HepG2 (cell line): ENCODE data around the gene UACA. TPM values are rescaled to one million over a fixed set of nuclear protein-coding genes. Genes with fewer than 3 reads are reported as not detected.

Experiments used
- AKAP8 ChIP-seq: sonication (generic); formaldehyde crosslinking; IDR thresholded peaks from 2 replicates; pipeline ENCODE4 v1.5.1; 2020; ENCODE audit warnings: mild to moderate bottlenecking, missing genetic modification reagents
- ATRX ChIP-seq: sonication (generic); formaldehyde crosslinking; IDR thresholded peaks from 2 replicates; pipeline ENCODE4 v1.4.0; 2020; ENCODE audit warnings: missing genetic modification reagents, borderline replicate concordance
- GLMP ChIP-seq: sonication (generic); formaldehyde crosslinking; IDR thresholded peaks from 2 replicates; pipeline ENCODE4 v1.9.0; 2021; ENCODE audit warnings: missing genetic modification reagents, mild to moderate bottlenecking, borderline replicate concordance
- KDM2A ChIP-seq: sonication (generic); formaldehyde crosslinking; IDR thresholded peaks from 2 replicates; pipeline ENCODE4 v1.4.0; 2020; ENCODE audit warnings: low read depth, missing genetic modification reagents, borderline replicate concordance
- KLF15 ChIP-seq: sonication (generic); formaldehyde crosslinking; IDR thresholded peaks from 2 replicates; pipeline ENCODE4 v1.8.1; 2023; ENCODE audit warnings: borderline replicate concordance, mild to moderate bottlenecking, inconsistent platforms, missing genetic modification reagents, mixed read lengths
- LRRFIP1 ChIP-seq: sonication (generic); formaldehyde crosslinking; conservative IDR thresholded peaks from 2 replicates; pipeline ENCODE4 v1.4.0; 2020; ENCODE audit warnings: missing genetic modification reagents
- MLX ChIP-seq: IDR thresholded peaks from 2 replicates; pipeline ENCODE4 v1.6.1; 2016
- MTA3 ChIP-seq: sonication (generic); formaldehyde crosslinking; IDR thresholded peaks from 2 replicates; pipeline ENCODE4 v1.4.0; 2020; ENCODE audit warnings: missing genetic modification reagents
- RBFOX2 ChIP-seq: fragments of 200-400 bp; formaldehyde crosslinking; IDR thresholded peaks from 2 replicates; pipeline ENCODE4 v1.6.1; 2017; ENCODE audit warnings: low read depth, mild to moderate bottlenecking, low read length
- SMARCC2 ChIP-seq: fragments of 450-650 bp; IDR thresholded peaks from 2 replicates; pipeline ENCODE4 v1.6.1; 2017; ENCODE audit warnings: antibody characterized with exemption, mild to moderate bottlenecking
- SNAPC2 ChIP-seq: sonication (generic); formaldehyde crosslinking; IDR thresholded peaks from 2 replicates; pipeline ENCODE4 v1.8.1; 2022; ENCODE audit warnings: mild to moderate bottlenecking, missing genetic modification reagents
- TEF ChIP-seq: sonication (generic); formaldehyde crosslinking; IDR thresholded peaks from 2 replicates; pipeline ENCODE4 v1.5.0; 2020; ENCODE audit warnings: missing genetic modification reagents
- ZBTB34 ChIP-seq: sonication (generic); formaldehyde crosslinking; IDR thresholded peaks from 2 replicates; pipeline ENCODE4 v1.8.0; 2022; ENCODE audit warnings: mild to moderate bottlenecking, missing genetic modification reagents
- ZNF20 ChIP-seq: sonication (generic); formaldehyde crosslinking; IDR thresholded peaks from 2 replicates; pipeline ENCODE4 v1.4.0; 2020; ENCODE audit warnings: mild to moderate bottlenecking, moderate library complexity, missing genetic modification reagents
- ZNF326 ChIP-seq: sonication (generic); formaldehyde crosslinking; IDR thresholded peaks from 2 replicates; pipeline ENCODE4 v1.4.0; 2020; ENCODE audit warnings: missing genetic modification reagents, borderline replicate concordance
- ZNF362 ChIP-seq: sonication (generic); formaldehyde crosslinking; IDR thresholded peaks from 2 replicates; pipeline ENCODE4 v1.4.0; 2020; ENCODE audit warnings: missing genetic modification reagents, mild to moderate bottlenecking, borderline replicate concordance
- ZNF513 ChIP-seq: sonication (generic); formaldehyde crosslinking; conservative IDR thresholded peaks from 2 replicates; pipeline ENCODE4 v1.5.0; 2020; ENCODE audit warnings: missing genetic modification reagents
- ZNF589 ChIP-seq: sonication (generic); formaldehyde crosslinking; conservative IDR thresholded peaks from 2 replicates; pipeline ENCODE4 v1.8.0; 2022; ENCODE audit warnings: mild to moderate bottlenecking, moderate library complexity, missing genetic modification reagents
- ZNF678 ChIP-seq: sonication (generic); formaldehyde crosslinking; IDR thresholded peaks from 2 replicates; pipeline ENCODE4 v1.4.0; 2020; ENCODE audit warnings: mild to moderate bottlenecking, missing genetic modification reagents
- polyA plus RNA-seq, 8 experiments: library from polyadenylated mRNA; depleted of rRNA in 3 of 8; stranded (reverse) in 7 of 8; unstranded in 1 of 8; fragments of >200 nt; fragmentation: Illumina TruSeq in 4 of 8; extraction: Trizol in 4 of 8; gene quantifications; 2 replicates each; pipeline versions ENCODE4 v1.2.1 to v1.2.3, GENCODE V29; 2011 to 2016; ENCODE audit warnings: low read depth in 4 of 8, missing spikeins in 1 of 8, mixed read lengths in 1 of 8; ENCODE audit not compliant: insufficient read depth in 1 of 8
- total RNA-seq, 5 experiments: library from RNA; depleted of rRNA; stranded (reverse); fragments of >200 nt; fragmentation: Illumina TruSeq; extraction: Trizol; gene quantifications; 2 replicates each; pipeline ENCODE4 v1.2.3, GENCODE V29; 2016; ENCODE audit warnings: low read depth in 1 of 5

The UACA gene
- total and polyA plus RNA-seq, 2 of the 13 experiments (the other 11 are each of a cell fraction or from before 2014, with no cell fraction given) = 17.8 to 39.2 TPM

GRCh38 chr15:70617076-70617910, 146.1 kb downstream of the UACA start (continued):
- TF ChIP-seq MLX (peak; percentile 100), KDM2A (peak; percentile 66), LRRFIP1 (no peak), TEF (CRISPR knock-in tag) (no peak), AKAP8 (CRISPR knock-in tag) (peak; percentile 65; the same call in 1 of the 2 replicates), ZNF326 (CRISPR knock-in tag) (no peak), GLMP (CRISPR knock-in tag) (no peak), ZNF362 (CRISPR knock-in tag) (peak; percentile 75; the same call in 1 of the 2 replicates), KLF15 (CRISPR knock-in tag) (no peak), ATRX (no peak), ZNF20 (CRISPR knock-in tag) (no peak), SMARCC2 (no peak), ZBTB34 (CRISPR knock-in tag) (peak; percentile 84; the same call in 1 of the 2 replicates), ZNF513 (no peak), ZNF589 (CRISPR knock-in tag) (peak; percentile 86; the same call in 1 of the 2 replicates), ZNF678 (CRISPR knock-in tag) (no peak), RBFOX2 (no peak), MTA3 (CRISPR knock-in tag) (no peak), SNAPC2 (CRISPR knock-in tag) (no peak)
